ENCODE measurements around the gene VPS52. TPM values are rescaled to one million over a fixed set of nuclear protein-coding genes. Genes with fewer than 3 reads are reported as not detected.
"Not testable (repeated sequence)": the region's sequence is repeated elsewhere in the genome, so short reads cannot be mapped to it uniquely, and the experiment has no call there.

Gene VPS52
- total RNA-seq, 2 donors from 2014 or later, result 19.0 to 31.7 TPM

- no peak overlapping the region for H3K4me3 ChIP-seq
- no peaks in the 10 kb centered on the region for H3K9me3 ChIP-seq
- no peaks in the 10 kb centered on the region for H3K4me1 ChIP-seq
- TF ChIP-seq, protein P1, sequence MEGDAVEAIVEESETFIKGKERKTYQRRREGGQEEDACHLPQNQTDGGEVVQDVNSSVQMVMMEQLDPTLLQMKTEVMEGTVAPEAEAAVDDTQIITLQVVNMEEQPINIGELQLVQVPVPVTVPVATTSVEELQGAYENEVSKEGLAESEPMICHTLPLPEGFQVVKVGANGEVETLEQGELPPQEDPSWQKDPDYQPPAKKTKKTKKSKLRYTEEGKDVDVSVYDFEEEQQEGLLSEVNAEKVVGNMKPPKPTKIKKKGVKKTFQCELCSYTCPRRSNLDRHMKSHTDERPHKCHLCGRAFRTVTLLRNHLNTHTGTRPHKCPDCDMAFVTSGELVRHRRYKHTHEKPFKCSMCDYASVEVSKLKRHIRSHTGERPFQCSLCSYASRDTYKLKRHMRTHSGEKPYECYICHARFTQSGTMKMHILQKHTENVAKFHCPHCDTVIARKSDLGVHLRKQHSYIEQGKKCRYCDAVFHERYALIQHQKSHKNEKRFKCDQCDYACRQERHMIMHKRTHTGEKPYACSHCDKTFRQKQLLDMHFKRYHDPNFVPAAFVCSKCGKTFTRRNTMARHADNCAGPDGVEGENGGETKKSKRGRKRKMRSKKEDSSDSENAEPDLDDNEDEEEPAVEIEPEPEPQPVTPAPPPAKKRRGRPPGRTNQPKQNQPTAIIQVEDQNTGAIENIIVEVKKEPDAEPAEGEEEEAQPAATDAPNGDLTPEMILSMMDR (IDR thresholded peaks at IDR 0.05), result no peak
- H3K27ac ChIP-seq, result no peak overlapping the region
- no peaks in the 10 kb centered on the region for H3K36me3 ChIP-seq
- DNase-seq (ENCODE audit: low spot score), result no peak
- H3K27me3 ChIP-seq, result no peaks in the 10 kb centered on the region
These were observed 29.7 kb downstream of the VPS52 start for GRCh38 chr6:33241968-33242367.

DNA sequence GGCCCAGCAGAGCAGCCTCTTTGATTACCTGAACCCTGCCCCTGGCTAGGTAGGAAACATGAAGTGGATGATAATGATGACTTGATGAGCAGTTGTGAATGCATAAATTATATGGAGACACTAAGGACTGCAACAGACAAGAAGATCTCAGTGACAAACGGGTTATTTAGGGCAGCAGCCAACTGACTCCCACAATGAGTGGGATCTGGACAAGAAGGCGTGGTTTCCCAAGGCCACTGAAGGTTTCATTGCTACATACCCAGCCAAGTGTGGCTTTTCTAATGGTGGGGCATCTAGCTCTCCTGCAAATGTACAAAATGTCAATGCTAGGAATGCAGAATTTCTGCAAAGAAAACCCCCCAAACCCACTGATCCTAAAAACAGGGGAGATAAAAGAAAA lies 33.9 kb downstream of the VPS52 start:
- H3K27me3 ChIP-seq, result no peaks in the 10 kb centered on the region

GRCh38 chr6:33236852-33237251 lies 34.8 kb downstream of the VPS52 start:
- DNase-seq (ENCODE audit: low spot score), result no peak
- Histone ChIP-seq H3K27ac (no peak overlapping the region), H3K4me1 (no peaks in the 10 kb centered on the region), H3K9me3 (no peaks in the 10 kb centered on the region), H3K36me3 (no peaks in the 10 kb centered on the region), H3K27me3 (no peaks in the 10 kb centered on the region), H3K4me3 (no peak overlapping the region)
- TF ChIP-seq, protein P1 (IDR thresholded peaks at IDR 0.05), result no peak

More for the DNA sequence above, 33.9 kb downstream of the VPS52 start:
- H3K36me3 ChIP-seq, result no peaks in the 10 kb centered on the region
- no peaks in the 10 kb centered on the region for H3K9me3 ChIP-seq
- no peaks in the 10 kb centered on the region for H3K4me1 ChIP-seq
- TF ChIP-seq, protein P1 (IDR thresholded peaks at IDR 0.05), result no peak
- H3K27ac ChIP-seq, result no peak overlapping the region
- no peak for DNase-seq (ENCODE audit: low spot score)
- no peak overlapping the region for H3K4me3 ChIP-seq

DNA sequence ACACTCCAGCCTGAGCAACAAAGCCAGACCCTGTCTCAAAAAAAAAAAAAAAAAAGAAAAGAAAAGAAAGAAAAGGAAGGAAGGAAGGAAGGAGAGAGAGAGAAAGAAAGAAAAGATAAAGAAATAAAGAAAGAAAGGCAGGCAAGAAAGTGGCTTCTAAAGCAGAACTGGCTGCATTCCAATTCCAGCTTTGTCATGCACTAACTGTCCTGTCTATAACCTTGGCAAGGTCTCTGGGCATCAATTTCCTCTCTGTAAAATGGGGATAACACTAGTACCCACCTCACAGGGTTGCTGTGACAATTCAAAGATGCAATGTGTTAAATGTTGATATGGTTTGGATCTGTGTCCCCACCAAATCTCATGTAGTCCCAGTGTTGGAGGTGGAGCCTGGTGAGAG lies 35.3 kb downstream of the VPS52 start:
- no peaks in the 10 kb centered on the region for H3K36me3 ChIP-seq
- no peaks in the 10 kb centered on the region for H3K4me1 ChIP-seq
- DNase-seq (ENCODE audit: low spot score), result no peak
- TF ChIP-seq, protein P1 (IDR thresholded peaks at IDR 0.05), result no peak
- H3K9me3 ChIP-seq, result no peaks in the 10 kb centered on the region
- H3K27ac ChIP-seq, result no peak overlapping the region
- no peak overlapping the region for H3K4me3 ChIP-seq
- H3K27me3 ChIP-seq, result no peaks in the 10 kb centered on the region

DNA sequence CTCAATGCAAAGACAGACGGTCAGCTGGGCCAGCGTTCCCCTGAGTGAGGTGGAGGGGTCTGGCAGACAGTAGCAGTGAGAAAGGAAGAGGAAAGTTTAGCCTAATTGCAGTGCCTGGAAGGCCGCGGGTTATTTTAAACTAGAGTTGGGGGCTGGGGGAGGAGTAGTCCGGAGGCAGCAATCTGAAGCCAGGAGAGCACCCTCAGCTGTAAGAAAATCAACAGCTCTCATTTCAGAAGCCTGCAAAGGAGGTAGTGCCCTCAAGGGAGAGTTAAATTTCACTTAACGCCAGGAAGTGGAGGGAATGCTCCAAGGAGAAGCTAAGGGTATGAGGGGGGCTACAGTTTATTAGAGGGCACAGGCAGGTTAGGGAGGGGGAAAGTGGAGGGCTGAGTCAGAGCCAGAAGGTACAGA lies 36.4 kb downstream of the VPS52 start:
- Histone ChIP-seq H3K27ac (no peak overlapping the region), H3K27me3 (no peaks in the 10 kb centered on the region)
- TF ChIP-seq, protein P1 (IDR thresholded peaks at IDR 0.05), result no peak

GRCh38 chr6:33226503-33227120 lies 45.1 kb downstream of the VPS52 start:
- not testable (repeated sequence) for DNase-seq (ENCODE audit: low spot score); H3K4me1 ChIP-seq; H3K4me3 ChIP-seq; H3K36me3 ChIP-seq; H3K27me3 ChIP-seq; H3K9me3 ChIP-seq; H3K27ac ChIP-seq

More for the DNA sequence above, 36.4 kb downstream of the VPS52 start:
- Histone ChIP-seq H3K9me3 (no peaks in the 10 kb centered on the region), H3K4me3 (no peak overlapping the region), H3K36me3 (no peaks in the 10 kb centered on the region), H3K4me1 (no peaks in the 10 kb centered on the region)
- DNase-seq (ENCODE audit: low spot score), result no peak
